ENCODE measurements around the gene PER3.

PER3 gene

DNA sequence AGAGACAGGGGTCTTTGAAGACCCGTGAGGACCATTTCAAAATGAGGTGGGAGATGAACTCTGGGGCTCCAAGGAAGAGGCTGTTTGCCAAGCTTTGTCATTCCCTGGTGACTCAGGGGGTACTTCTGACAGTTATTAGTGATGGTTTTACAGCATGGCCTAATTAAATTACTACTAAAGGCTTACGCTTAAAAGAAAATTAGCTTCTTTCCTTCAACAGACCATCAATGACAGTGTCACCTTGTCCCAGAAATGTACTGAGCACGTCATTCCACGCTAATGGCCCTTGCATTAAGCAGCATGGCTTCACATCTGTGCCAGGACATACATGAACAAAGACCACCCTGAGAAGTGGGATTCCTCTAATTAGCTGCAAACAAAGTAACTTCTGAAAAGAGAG, 73.9 kb downstream of the PER3 start:
- Histone ChIP-seq H3K9ac (ENCODE audit: low read length) (no peak overlapping the region), H3K27me3 (ENCODE audit: control insufficient read depth, insufficient read depth, low read length) (no peaks in the 10 kb centered on the region), H3K9me3 (ENCODE audit: control insufficient read depth, insufficient read depth, low read depth, low read length) (no peaks in the 10 kb centered on the region), H3K4me3 (ENCODE audit: low read depth, low read length) (no peak overlapping the region), H3K27ac (ENCODE audit: low read depth, low read length) (no peak overlapping the region), H3K36me3 (ENCODE audit: control insufficient read depth, insufficient read depth, low read length) (no peaks in the 10 kb centered on the region), H3K4me1 (ENCODE audit: control insufficient read depth, insufficient read depth, low read length) (peaks cover 3% of the 10 kb centered on the region)

DNA sequence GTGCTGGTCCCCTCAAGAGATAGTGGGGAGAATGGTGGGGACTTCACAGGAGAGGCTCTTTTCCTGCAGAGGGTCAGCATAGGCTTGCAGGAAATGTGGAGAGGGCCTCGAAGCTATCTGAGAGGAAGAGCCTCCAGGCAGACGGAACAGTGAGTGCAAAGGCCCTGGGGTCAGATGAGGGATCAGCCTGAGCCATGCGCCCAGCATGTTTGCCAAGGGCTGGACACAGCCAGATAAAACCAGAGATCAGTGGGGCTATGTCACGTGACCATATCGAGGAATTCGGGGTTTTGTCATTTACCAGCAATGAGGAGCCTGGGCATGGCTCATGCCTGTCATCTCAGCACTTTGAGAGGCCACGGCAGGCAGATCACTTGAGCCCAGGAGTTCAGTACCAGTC, 75.3 kb downstream of the PER3 start:
- Histone ChIP-seq H3K4me1 (ENCODE audit: control insufficient read depth, insufficient read depth, low read length) (no peaks in the 10 kb centered on the region), H3K4me3 (ENCODE audit: low read depth, low read length) (no peak overlapping the region), H3K9me3 (ENCODE audit: control insufficient read depth, insufficient read depth, low read depth, low read length) (no peaks in the 10 kb centered on the region), H3K9ac (ENCODE audit: low read length) (no peak overlapping the region), H3K36me3 (ENCODE audit: control insufficient read depth, insufficient read depth, low read length) (no peaks in the 10 kb centered on the region), H3K27me3 (ENCODE audit: control insufficient read depth, insufficient read depth, low read length) (no peaks in the 10 kb centered on the region), H3K27ac (ENCODE audit: low read depth, low read length) (no peak overlapping the region)

DNA sequence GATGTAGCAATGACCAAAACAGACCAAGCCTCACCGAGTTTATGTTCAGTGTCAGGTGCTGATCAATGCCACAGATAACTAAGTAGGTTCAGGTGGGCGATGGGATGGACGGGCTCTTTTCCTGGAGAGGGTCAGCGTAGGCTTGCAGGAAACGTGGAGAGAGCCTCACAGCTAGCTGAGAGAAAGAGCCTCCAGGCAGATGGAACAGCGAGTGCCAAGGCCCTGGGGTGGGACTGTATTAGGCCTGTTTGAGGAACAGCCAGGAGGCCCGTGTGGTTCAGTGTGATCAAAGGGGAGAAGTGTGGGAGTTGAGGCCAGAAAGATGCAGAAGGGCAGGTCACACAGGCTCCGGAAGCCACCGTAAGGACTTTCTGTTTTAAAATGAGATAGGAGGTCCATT, 76.0 kb downstream of the PER3 start:
- Histone ChIP-seq H3K36me3 (ENCODE audit: control insufficient read depth, insufficient read depth, low read length) (no peaks in the 10 kb centered on the region), H3K4me3 (ENCODE audit: low read depth, low read length) (no peak overlapping the region), H3K9me3 (ENCODE audit: control insufficient read depth, insufficient read depth, low read depth, low read length) (no peaks in the 10 kb centered on the region), H3K27me3 (ENCODE audit: control insufficient read depth, insufficient read depth, low read length) (no peaks in the 10 kb centered on the region), H3K9ac (ENCODE audit: low read length) (no peak overlapping the region), H3K4me1 (ENCODE audit: control insufficient read depth, insufficient read depth, low read length) (no peaks in the 10 kb centered on the region), H3K27ac (ENCODE audit: low read depth, low read length) (no peak overlapping the region)

DNA sequence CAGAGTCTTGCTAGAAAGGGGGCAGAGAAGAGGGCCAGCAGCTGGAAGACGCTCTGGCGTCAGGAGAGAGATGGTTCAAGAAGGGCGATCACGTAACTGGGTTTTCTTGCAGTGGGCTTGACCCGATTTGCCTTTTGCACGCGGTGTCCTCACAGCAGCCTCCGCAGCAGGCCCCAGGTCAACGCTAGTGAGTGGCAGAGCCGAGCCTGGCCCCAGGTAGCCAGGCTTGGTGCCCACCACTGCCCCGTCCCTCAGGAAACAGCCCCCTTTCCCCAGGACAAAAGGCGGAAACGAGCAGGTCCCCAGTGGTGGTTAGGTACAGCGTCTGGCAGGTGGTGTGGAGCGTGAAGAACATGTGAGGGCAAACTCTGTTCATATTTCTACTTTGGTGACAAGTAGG, 77.4 kb downstream of the PER3 start:
- Histone ChIP-seq H3K27ac (ENCODE audit: low read depth, low read length) (no peak overlapping the region), H3K4me1 (ENCODE audit: control insufficient read depth, insufficient read depth, low read length) (no peaks in the 10 kb centered on the region), H3K9ac (ENCODE audit: low read length) (no peak overlapping the region), H3K4me3 (ENCODE audit: low read depth, low read length) (no peak overlapping the region), H3K36me3 (ENCODE audit: control insufficient read depth, insufficient read depth, low read length) (no peaks in the 10 kb centered on the region), H3K27me3 (ENCODE audit: control insufficient read depth, insufficient read depth, low read length) (no peaks in the 10 kb centered on the region), H3K9me3 (ENCODE audit: control insufficient read depth, insufficient read depth, low read depth, low read length) (no peaks in the 10 kb centered on the region)

DNA sequence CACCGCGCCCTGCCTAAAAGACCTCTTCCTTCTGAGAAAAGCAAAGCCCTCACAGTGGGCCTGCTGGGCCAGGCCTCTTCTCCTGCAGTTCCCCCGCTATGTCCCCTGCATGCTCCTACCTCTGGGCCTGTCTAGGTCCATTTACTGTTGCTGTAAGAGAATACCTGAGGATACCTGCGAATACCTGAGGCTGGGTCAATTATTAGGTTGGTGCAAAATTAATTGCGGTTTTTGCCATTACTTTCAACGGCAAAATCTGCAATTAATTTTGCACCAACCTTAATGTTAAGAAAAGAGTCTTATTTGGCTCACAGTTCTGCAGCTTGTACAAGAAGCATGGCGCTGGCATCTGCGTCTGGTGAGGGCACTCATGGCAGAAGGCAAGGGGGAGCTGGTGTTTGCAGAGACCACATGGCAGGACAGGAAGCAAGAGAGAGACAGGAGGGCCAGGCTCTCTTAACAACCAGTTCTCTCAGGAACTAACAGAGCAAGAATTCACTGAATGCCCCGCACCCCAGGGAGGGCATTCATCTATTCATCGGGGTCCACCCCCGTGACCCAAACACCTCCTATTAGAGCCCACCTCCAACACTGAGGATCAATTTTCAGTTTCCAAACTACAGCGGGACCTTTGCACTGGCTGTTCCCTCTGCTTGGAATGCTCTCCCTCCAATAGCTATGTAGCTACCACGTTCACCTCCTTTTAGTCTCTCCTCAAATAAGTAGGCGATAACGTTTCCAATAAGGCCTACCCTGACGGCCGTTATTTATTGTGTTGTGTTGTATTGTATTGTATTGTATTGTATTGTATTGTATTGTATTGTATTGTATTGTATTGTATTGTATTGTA, 78.3 kb downstream of the PER3 start:
- H3K9ac ChIP-seq (ENCODE audit: low read length) = no peak overlapping the region
- no peaks in the 10 kb centered on the region for H3K36me3 ChIP-seq (ENCODE audit: control insufficient read depth, insufficient read depth, low read length)
- H3K27me3 ChIP-seq (ENCODE audit: control insufficient read depth, insufficient read depth, low read length) = no peaks in the 10 kb centered on the region
- no peaks in the 10 kb centered on the region for H3K4me1 ChIP-seq (ENCODE audit: control insufficient read depth, insufficient read depth, low read length)
- H3K4me3 ChIP-seq (ENCODE audit: low read depth, low read length) = no peak overlapping the region
- no peak overlapping the region for H3K27ac ChIP-seq (ENCODE audit: low read depth, low read length)
- no peaks in the 10 kb centered on the region for H3K9me3 ChIP-seq (ENCODE audit: control insufficient read depth, insufficient read depth, low read depth, low read length)

DNA sequence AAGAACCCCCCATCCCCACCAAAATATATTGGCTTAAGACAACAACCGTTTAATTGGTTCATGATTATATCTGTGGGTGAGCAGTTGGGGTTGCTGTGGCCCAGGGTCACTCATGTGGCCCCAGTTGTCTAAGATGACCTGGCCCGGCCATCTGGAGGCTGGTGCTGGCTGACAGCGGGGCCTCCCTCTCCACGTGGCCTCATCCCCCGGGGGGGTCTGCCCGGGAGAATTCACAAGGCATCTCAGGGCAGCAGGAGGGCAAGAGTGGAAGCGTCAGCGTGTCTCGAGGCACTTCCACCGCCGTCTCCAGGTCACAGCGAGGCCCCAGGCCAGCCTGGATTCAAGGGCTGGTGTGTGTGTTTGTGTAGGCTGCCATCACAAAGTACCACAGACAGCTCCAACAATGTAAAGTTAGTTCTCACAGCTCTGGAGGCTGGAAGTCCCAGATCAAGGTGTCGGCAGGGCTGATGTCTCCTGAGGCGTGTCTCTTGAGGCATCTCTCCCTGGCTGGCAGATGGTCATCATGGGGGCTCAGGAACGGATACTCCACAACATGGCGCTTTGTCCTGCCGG, 79.8 kb downstream of the PER3 start:
- Histone ChIP-seq H3K9ac (ENCODE audit: low read length) (no peak overlapping the region), H3K27ac (ENCODE audit: low read depth, low read length) (no peak overlapping the region), H3K27me3 (ENCODE audit: control insufficient read depth, insufficient read depth, low read length) (no peaks in the 10 kb centered on the region), H3K4me1 (ENCODE audit: control insufficient read depth, insufficient read depth, low read length) (no peaks in the 10 kb centered on the region), H3K9me3 (ENCODE audit: control insufficient read depth, insufficient read depth, low read depth, low read length) (no peaks in the 10 kb centered on the region), H3K4me3 (ENCODE audit: low read depth, low read length) (no peak overlapping the region), H3K36me3 (ENCODE audit: control insufficient read depth, insufficient read depth, low read length) (no peaks in the 10 kb centered on the region)

DNA sequence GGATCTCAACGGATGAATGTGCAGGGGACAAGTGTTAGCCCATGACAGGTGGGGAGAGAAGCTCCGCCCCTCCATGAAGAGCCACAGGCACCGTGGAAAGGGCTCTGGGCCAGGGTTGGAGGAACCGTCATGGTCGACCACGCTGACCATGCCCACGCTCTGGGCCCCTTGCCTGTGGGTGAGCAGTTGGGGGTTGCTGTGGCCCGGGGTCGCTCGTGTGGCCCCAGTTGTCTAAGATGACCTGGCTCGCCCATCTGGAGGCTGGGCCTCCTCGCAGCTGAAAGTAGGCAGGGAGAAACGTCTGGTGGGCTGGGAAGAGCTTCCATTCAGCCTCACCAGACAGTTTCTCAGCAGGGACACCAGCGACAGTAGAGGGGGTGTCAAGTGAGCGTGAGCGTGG, 81.9 kb downstream of the PER3 start:
- no peak overlapping the region for H3K4me3 ChIP-seq (ENCODE audit: low read depth, low read length)
- no peak overlapping the region for H3K9ac ChIP-seq (ENCODE audit: low read length)
- no peaks in the 10 kb centered on the region for H3K27me3 ChIP-seq (ENCODE audit: control insufficient read depth, insufficient read depth, low read length)
- no peak overlapping the region for H3K27ac ChIP-seq (ENCODE audit: low read depth, low read length)
- H3K4me1 ChIP-seq (ENCODE audit: control insufficient read depth, insufficient read depth, low read length) = no peaks in the 10 kb centered on the region
- H3K36me3 ChIP-seq (ENCODE audit: control insufficient read depth, insufficient read depth, low read length) = no peaks in the 10 kb centered on the region
- H3K9me3 ChIP-seq (ENCODE audit: control insufficient read depth, insufficient read depth, low read depth, low read length) = no peaks in the 10 kb centered on the region

DNA sequence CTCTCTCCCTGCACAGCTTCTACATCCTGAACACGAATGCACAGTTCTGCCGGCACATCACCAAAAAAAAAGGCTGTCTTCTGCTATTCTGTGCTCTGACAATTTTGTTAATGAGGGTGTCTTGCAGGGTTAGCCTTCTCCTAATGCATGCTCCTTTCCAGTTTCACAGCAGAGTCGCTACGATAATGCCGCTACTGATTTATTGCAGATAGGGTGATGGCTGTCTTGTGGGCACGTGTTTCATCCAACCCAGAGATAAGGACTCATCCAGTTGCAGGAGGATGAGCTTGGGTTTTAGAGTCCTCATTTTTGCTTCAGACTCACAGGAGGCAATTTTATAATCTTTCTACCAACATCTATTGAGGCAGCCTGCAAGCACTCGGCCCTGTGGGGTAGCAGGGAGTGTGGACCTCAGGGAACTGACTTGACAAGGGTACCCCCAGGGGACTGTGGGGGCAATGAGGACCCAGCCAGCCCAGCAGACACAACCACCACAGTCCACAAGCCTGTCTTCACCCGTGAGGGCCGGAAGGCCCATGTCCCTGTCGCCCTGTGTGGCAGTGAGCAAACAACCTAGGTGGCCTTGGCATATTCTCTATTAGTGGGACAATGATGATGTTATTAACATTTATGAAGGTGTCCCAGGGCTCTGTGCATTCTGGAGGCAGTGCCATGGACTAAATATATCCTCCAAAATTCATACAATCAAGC, 84.1 kb downstream of the PER3 start:
- no peak overlapping the region for H3K4me3 ChIP-seq (ENCODE audit: low read depth, low read length)

DNA sequence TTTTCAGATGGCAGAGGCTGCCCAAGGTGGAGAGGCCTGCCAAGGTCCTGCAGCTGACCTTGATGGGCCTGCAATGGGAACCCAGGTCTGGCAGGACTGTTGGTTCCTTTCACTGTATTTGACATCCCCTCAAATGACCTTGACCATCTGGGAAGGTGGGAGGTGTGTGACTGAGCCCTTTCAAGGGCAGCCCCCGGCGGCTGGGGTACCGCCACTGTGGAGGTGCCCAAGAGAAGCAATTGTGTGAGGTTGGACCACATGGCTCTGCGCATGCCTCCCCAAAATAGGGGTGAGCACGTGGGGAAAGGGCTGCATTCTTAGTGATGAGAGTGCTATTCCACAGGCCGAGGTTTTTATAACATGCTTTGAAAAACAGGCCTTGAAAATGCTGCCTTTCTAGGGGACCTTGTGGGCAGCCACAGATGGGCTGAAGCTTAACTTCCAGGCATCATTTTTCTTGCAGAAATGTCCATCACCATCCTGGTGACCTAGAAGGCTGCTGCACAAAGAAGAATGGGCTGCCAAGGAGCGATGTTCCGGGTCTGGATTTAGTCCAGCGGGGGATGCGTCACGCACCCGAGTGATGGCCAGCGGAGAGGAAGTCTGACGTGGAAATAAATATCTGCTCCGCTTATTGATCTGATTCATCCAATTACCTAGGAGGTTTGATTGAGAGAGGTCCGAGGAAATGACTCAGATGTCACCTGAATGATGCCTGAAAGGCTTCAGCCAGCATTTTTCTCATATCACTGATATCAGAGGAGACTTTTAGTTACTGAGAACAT, 85.2 kb downstream of the PER3 start:
- no peaks in the 10 kb centered on the region for H3K27me3 ChIP-seq (ENCODE audit: control insufficient read depth, insufficient read depth, low read length)
- H3K4me3 ChIP-seq (ENCODE audit: low read depth, low read length) = no peak overlapping the region

More for the DNA sequence above, 84.1 kb downstream of the PER3 start:
- no peak overlapping the region for H3K9ac ChIP-seq (ENCODE audit: low read length)
- H3K4me1 ChIP-seq (ENCODE audit: control insufficient read depth, insufficient read depth, low read length) = no peaks in the 10 kb centered on the region
- no peak overlapping the region for H3K27ac ChIP-seq (ENCODE audit: low read depth, low read length)
- H3K27me3 ChIP-seq (ENCODE audit: control insufficient read depth, insufficient read depth, low read length) = no peaks in the 10 kb centered on the region
- 0 out of 2 replicates have a peak, but pooled peaks cover 2% of the 10 kb centered on the region for H3K9me3 ChIP-seq (ENCODE audit: control insufficient read depth, insufficient read depth, low read depth, low read length)
- H3K36me3 ChIP-seq (ENCODE audit: control insufficient read depth, insufficient read depth, low read length) = no peaks in the 10 kb centered on the region

DNA sequence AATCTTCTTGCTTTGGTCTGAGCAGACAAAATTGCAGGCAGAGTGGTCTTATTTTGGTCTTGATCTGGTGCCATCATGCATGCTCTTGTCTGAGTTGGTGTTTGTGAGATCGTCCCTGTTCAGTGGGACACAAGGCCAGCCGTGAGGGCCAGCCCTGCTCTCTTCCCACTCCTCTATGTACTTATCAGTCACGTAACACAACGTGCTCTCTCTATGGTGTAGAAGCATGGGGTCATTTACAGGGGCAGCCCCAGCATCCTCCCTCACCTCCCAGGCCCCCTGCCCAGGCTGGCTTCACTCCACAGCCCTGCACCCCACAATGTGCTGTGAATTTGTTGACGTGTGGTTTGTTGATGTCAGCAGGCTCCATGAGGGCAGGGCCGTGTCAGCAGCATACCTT, 87.0 kb downstream of the PER3 start:
- H3K27ac ChIP-seq (ENCODE audit: low read depth, low read length) = no peak overlapping the region
- no peaks in the 10 kb centered on the region for H3K4me1 ChIP-seq (ENCODE audit: control insufficient read depth, insufficient read depth, low read length)
- H3K27me3 ChIP-seq (ENCODE audit: control insufficient read depth, insufficient read depth, low read length) = no peaks in the 10 kb centered on the region
- no peaks in the 10 kb centered on the region for H3K36me3 ChIP-seq (ENCODE audit: control insufficient read depth, insufficient read depth, low read length)
- no peak overlapping the region for H3K9ac ChIP-seq (ENCODE audit: low read length)
- no peak overlapping the region for H3K4me3 ChIP-seq (ENCODE audit: low read depth, low read length)
- H3K9me3 ChIP-seq (ENCODE audit: control insufficient read depth, insufficient read depth, low read depth, low read length) = peaks cover 4% of the 10 kb centered on the region; the same call in 1 of the 2 replicates

More for the DNA sequence above, 85.2 kb downstream of the PER3 start:
- Histone ChIP-seq H3K9ac (ENCODE audit: low read length) (no peak overlapping the region), H3K36me3 (ENCODE audit: control insufficient read depth, insufficient read depth, low read length) (no peaks in the 10 kb centered on the region), H3K9me3 (ENCODE audit: control insufficient read depth, insufficient read depth, low read depth, low read length) (0 out of 2 replicates have a peak, but pooled peaks cover 2% of the 10 kb centered on the region), H3K27ac (ENCODE audit: low read depth, low read length) (no peak overlapping the region), H3K4me1 (ENCODE audit: control insufficient read depth, insufficient read depth, low read length) (no peaks in the 10 kb centered on the region)

Measured in HUES6 (cell line).